ENCODE data around the gene MLLT1.

DNA sequence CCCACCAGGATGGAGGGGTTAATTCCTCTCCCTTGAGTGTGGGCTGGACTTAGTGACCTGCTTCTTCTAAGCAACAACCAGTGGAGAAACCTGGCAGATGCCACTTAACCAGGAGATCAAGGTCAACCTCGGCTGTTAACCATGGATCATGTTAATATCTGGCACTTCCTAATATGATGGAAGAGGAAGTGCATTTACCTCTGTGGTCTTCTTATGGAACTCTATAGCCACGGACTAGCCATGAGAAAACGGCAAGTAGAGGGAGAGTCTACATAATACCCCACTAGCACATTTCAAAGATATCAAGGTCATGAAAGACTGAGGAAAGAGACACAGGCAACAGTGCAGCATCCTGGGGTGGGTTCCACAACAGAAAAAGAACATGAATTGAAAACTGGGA lies 31.4 kb downstream of the MLLT1 start:
- TF ChIP-seq POLR2A (IDR thresholded peaks at IDR 0.05): no peak
- TF ChIP-seq, protein P1, sequence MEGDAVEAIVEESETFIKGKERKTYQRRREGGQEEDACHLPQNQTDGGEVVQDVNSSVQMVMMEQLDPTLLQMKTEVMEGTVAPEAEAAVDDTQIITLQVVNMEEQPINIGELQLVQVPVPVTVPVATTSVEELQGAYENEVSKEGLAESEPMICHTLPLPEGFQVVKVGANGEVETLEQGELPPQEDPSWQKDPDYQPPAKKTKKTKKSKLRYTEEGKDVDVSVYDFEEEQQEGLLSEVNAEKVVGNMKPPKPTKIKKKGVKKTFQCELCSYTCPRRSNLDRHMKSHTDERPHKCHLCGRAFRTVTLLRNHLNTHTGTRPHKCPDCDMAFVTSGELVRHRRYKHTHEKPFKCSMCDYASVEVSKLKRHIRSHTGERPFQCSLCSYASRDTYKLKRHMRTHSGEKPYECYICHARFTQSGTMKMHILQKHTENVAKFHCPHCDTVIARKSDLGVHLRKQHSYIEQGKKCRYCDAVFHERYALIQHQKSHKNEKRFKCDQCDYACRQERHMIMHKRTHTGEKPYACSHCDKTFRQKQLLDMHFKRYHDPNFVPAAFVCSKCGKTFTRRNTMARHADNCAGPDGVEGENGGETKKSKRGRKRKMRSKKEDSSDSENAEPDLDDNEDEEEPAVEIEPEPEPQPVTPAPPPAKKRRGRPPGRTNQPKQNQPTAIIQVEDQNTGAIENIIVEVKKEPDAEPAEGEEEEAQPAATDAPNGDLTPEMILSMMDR (IDR thresholded peaks at IDR 0.05): no peak

All from vagina (tissue), 2 donors.